Loucy (cell line): ENCODE results near the gene RALA.

Experiments used
- EZH2phosphoT487 ChIP-seq: fragments of 200-600 bp; IDR thresholded peaks from 2 replicates; pipeline ENCODE4 v1.6.1; 2018; ENCODE audit warnings: antibody characterized with exemption, mild to moderate bottlenecking, moderate library complexity, borderline replicate concordance
- TF ChIP-seq, protein P1 (sequence below): fragments of 200-600 bp; sonication (generic); conservative IDR thresholded peaks from 2 replicates; pipeline ENCODE4 v1.5.1; 2014; ENCODE audit warnings: mild to moderate bottlenecking, antibody characterized with exemption, low read length

DNA sequence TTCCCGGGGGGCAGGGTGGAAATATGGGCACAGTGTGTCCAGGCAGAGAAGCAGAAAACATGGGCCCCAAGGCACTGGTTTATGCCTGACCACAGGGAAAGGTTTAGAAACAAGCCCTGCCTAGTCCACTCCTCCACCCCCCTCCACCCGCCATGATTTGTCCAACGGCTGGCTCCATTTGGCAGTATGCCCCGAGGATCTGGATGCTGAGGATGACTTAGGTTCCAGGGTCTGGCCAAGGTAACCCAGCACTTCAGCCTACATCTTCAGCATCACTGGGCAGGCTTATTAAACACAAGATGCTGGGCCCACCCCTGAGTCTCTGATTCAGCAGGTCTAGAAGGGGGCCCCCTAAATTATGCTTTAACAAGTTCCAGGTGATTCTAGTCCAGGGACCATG is 121.9 kb downstream of the RALA start:
- TF ChIP-seq, protein P1, sequence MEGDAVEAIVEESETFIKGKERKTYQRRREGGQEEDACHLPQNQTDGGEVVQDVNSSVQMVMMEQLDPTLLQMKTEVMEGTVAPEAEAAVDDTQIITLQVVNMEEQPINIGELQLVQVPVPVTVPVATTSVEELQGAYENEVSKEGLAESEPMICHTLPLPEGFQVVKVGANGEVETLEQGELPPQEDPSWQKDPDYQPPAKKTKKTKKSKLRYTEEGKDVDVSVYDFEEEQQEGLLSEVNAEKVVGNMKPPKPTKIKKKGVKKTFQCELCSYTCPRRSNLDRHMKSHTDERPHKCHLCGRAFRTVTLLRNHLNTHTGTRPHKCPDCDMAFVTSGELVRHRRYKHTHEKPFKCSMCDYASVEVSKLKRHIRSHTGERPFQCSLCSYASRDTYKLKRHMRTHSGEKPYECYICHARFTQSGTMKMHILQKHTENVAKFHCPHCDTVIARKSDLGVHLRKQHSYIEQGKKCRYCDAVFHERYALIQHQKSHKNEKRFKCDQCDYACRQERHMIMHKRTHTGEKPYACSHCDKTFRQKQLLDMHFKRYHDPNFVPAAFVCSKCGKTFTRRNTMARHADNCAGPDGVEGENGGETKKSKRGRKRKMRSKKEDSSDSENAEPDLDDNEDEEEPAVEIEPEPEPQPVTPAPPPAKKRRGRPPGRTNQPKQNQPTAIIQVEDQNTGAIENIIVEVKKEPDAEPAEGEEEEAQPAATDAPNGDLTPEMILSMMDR, result no peak
- TF ChIP-seq EZH2phosphoT487, result no peak
